Astrocyte of the spinal cord (primary cell): ENCODE results near the gene GALNT14.

Experiments
- DNase-seq: peaks from one replicate; pipeline ENCODE4 v3.0.0; 2011; ENCODE audit warnings: low read depth, low spot score
- H3K4me3 ChIP-seq: 2 replicates; pipeline ENCODE4 v1.5.1; 2011; ENCODE audit warnings: low read depth, mild to moderate bottlenecking, low read length, moderate library complexity
- in situ Hi-C: cut with HindIII; loops from 2 replicates; pipeline ENCODE4 v1.10.0; 2017; ENCODE audit warnings: low sequenced_read_pairs
- TF ChIP-seq, protein P1 (sequence below): IDR thresholded peaks from 2 replicates; pipeline ENCODE4 v1.5.1; 2012; ENCODE audit warnings: low read depth, mild to moderate bottlenecking, low read length, inconsistent platforms

GALNT14 gene

DNA sequence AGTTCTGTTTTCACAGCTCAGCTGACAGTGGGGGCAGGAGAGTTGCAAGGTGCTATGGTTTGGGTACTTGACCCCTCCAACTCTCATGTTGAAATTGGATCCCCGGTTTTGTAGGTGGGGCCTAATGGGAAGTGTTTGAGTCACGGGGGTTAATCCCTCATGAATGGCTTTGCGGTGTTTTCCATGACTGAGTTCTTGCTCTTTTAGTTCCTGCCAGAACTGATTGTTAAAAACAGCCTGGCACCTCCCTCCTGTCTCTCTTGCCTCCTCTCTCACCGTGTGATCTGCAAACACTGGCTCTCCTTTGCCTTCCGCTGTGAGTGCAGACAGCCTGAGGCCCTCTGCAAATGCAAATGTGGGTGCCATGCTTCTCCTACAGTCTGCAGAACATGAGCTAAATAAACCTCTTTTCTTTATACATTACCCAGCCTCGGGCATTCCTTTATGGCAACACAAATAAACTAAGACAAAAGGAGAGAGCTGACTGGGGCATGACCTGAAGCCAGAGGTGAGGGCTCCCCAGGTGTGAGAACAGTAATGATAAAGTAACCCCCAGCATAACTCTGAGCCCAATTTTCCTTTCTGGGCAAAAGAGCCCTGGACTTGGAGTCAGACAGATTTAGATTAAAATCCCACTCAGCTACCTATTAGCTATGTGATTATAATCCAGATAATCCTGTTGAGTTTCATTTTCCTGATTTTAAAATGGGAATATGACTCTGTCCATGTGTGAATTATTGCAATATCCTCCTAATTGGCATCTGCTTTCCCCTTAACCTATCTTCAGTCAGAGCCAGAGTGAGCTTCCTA is 266.1 kb downstream of the GALNT14 start:
- in situ Hi-C loops, result no loop called here
- DNase-seq, result no peak
- H3K4me3 ChIP-seq, result no peak overlapping the region
- TF ChIP-seq, protein P1, sequence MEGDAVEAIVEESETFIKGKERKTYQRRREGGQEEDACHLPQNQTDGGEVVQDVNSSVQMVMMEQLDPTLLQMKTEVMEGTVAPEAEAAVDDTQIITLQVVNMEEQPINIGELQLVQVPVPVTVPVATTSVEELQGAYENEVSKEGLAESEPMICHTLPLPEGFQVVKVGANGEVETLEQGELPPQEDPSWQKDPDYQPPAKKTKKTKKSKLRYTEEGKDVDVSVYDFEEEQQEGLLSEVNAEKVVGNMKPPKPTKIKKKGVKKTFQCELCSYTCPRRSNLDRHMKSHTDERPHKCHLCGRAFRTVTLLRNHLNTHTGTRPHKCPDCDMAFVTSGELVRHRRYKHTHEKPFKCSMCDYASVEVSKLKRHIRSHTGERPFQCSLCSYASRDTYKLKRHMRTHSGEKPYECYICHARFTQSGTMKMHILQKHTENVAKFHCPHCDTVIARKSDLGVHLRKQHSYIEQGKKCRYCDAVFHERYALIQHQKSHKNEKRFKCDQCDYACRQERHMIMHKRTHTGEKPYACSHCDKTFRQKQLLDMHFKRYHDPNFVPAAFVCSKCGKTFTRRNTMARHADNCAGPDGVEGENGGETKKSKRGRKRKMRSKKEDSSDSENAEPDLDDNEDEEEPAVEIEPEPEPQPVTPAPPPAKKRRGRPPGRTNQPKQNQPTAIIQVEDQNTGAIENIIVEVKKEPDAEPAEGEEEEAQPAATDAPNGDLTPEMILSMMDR, result no peak

DNA sequence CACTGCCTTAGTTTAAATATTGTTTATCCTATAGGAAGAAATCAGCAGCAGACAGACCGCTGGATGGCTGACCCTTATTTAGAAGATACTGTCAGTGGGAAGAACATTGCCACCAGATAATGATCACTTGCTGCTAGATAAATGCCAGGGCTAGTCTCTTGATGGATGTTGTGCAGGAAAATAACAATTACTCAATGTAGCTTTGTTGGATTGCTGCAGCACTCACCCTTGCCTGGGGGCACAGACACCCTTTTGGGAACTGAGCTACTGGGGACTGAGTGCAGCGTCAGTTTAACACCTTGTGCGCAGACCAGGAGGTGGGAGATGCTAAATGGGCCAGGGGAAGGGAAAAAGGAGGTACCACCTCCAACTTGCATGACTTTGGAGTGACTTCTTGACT is 266.8 kb downstream of the GALNT14 start:
- DNase-seq, result no peak
- TF ChIP-seq, protein P1, result no peak
- in situ Hi-C loops, result no loop called here

DNA sequence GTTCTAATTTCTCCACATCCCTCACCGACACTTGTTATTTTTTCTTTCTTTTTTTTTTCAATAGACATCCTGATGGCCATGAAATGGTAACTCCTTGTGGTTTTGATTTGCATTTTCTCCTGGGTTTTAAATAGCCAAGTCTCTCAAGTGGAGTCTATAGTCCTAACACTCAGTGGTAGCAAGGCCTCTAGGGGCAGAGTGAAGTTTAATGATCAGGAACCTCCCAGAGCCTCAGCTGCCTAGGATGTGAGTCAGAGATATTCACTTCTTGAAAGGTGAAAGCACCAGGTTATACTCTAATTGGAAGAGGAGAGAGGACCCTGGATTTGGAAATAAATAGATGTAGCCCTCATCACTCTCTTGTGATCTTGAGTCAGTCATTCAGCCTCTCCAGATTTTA is 268.3 kb downstream of the GALNT14 start:
- H3K4me3 ChIP-seq, result no peak overlapping the region
- in situ Hi-C loops, result no loop called here
- TF ChIP-seq, protein P1, result no peak
- DNase-seq, result no peak

More for the DNA sequence above, 266.8 kb downstream of the GALNT14 start:
- H3K4me3 ChIP-seq, result no peak overlapping the region

DNA sequence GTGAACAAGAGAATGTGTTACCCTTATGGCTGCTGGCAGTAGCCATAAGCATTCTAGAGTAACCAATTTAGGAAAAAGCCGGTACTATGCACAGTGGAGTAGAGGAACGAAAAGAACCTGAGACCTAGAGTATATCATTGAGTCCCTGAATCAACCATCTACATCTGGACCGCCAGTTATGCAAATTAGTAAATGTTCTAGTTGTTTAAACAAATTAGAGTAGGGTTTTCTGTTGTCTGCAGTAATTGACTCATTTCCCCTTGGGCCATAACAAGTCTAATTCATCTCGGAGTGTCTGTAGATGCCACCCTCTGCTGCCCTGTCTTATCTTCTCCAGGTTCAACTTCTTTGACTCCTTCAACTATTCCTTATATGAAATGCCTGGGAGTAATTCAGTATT is 270.9 kb downstream of the GALNT14 start:
- in situ Hi-C loops, result no loop called here
- no peak for DNase-seq
- TF ChIP-seq, protein P1, result no peak
- H3K4me3 ChIP-seq, result no peak overlapping the region

DNA sequence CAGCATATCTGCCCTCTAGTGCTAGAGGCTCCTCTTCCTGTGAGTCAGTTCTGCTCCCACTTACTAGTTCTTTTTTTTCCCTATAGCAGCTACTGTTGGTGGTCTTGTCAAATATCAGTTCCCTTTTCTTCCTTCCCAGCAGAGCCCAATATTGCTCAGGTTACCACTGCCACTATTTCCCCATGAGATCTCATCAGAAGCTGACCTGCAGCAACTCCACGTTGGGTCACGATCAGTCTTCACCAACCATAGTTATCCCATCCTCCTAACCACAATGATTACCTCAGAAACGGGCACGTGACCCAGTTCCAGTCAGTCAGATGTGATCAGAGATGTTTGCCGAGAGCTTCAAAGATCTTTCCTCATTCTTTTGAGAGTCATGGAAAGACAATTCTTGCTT is 271.3 kb downstream of the GALNT14 start:
- no peak overlapping the region for H3K4me3 ChIP-seq
- in situ Hi-C loops, result no loop called here
- no peak for DNase-seq
- TF ChIP-seq, protein P1, result no peak

DNA sequence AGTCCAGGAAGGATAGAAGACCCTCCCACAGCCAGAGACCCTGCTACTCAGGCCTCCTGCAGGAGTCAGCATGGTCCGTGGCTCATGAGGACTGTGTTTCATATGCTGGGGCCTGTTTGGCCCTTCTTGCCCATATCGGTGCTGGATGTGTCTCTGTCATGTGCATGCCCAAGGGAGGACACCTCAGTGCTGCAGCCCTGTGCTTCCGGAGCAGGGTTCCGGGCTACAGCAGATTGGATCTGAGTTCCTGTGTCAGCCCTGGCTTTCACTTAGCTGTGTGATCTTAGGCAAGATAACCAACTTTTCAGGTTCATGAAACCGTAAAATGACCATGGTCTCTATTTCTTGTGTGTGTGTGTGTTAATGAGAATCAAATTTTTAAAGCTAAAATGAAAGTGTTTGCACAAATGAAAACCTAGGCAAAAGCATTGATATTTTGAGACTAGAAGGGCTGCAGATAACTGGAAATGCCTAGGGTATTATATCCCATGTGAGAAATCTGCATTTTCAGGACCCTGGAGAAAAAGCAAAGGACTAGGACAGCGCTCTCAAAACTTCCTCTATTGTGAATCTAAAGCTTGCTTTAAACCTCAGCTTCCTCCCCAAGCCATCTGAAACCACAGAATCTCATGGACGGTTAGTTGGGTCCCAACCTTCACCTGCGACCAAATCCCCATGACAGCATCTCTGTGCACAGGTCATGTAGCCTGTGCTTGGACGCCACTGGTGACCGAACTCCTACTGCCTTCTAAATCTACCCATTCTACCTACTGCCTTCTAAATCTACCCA is 272.2 kb downstream of the GALNT14 start:
- TF ChIP-seq, protein P1, result no peak
- in situ Hi-C loops, result no loop called here
- H3K4me3 ChIP-seq, result no peak overlapping the region
- no peak for DNase-seq
